Lung (tissue), 12 donors: ENCODE results near the gene CFAP61. TPM values are rescaled to one million over a fixed set of nuclear protein-coding genes. Genes with fewer than 3 reads are reported as not detected.
"Not testable (repeated sequence)": the region's sequence is repeated elsewhere in the genome, so short reads cannot be mapped to it uniquely, and the experiment has no call there.

ENCODE experiments used
- ATAC-seq: fragments of 200-7000 bp; cut with Tn5 transposase; one replicate; pipeline ENCODE4 v1.9.1; 2020; ENCODE audit warnings: moderate number of reproducible peaks; ENCODE audit not compliant: insufficient read depth, low FRiP score
- DNase-seq, 3 donors: peaks; one replicate each; pipeline ENCODE4 v3.0.0-alpha.2; 2013 to 2017
- H3K27ac ChIP-seq, 2 donors: one replicate each; pipeline ENCODE4 v1.5.1; 2013; ENCODE audit warnings: mild to moderate bottlenecking in 2 of 2, moderate library complexity in 2 of 2, control low read depth in 1 of 2, inconsistent platforms in 1 of 2, low read depth in 1 of 2, low read length in 1 of 2
- H3K27me3 ChIP-seq, 3 donors: one replicate each; pipeline ENCODE4 v1.5.1; 2013; ENCODE audit warnings: low read length in 2 of 3; ENCODE audit not compliant: control insufficient read depth in 3 of 3, insufficient read depth in 3 of 3
- H3K36me3 ChIP-seq, 4 donors: one replicate each; pipeline ENCODE4 v1.5.1; 2013; ENCODE audit warnings: low read length in 4 of 4, mild to moderate bottlenecking in 1 of 4, moderate library complexity in 1 of 4; ENCODE audit not compliant: control insufficient read depth in 4 of 4, insufficient read depth in 4 of 4
- H3K4me1 ChIP-seq, 5 donors: one replicate each; pipeline ENCODE4 v1.5.1; 2013; ENCODE audit warnings: low read length in 5 of 5, mild to moderate bottlenecking in 2 of 5, moderate library complexity in 1 of 5; ENCODE audit not compliant: control insufficient read depth in 5 of 5, insufficient read depth in 5 of 5
- H3K4me3 ChIP-seq: one replicate; pipeline ENCODE4 v1.5.1; 2013; ENCODE audit warnings: mild to moderate bottlenecking, control low read depth, moderate library complexity
- H3K9ac ChIP-seq, 2 donors: one replicate each; pipeline ENCODE4 v1.5.1; 2013; ENCODE audit warnings: low read length in 2 of 2, control low read depth in 1 of 2; ENCODE audit not compliant: insufficient read depth in 1 of 2
- H3K9me3 ChIP-seq, 4 donors: one replicate each; pipeline ENCODE4 v1.5.1; 2013; ENCODE audit warnings: low read length in 3 of 4, mild to moderate bottlenecking in 1 of 4, moderate library complexity in 1 of 4; ENCODE audit not compliant: control insufficient read depth in 4 of 4, insufficient read depth in 3 of 4
- CTCF ChIP-seq: IDR thresholded peaks from 2 replicates; pipeline ENCODE4 v1.5.1; 2012; ENCODE audit warnings: mild to moderate bottlenecking; ENCODE audit errors: control extremely low read depth, extremely low read depth
- WGBS, 2 donors: extraction: QIAGEN DNeasy Blood & Tissue Kit; methylation state at CpG; one replicate each; pipeline ENCODE4 v1.1.7; 2013; 5-methylcytosine and 5-hydroxymethylcytosine counted together
- polyA plus RNA-seq, 2 donors: library from polyadenylated mRNA; stranded (reverse); fragments of 200-250 nt; gene quantifications; one replicate each; pipeline ENCODE4 v1.2.1, GENCODE V29; 2013
- total RNA-seq, 2 donors: library from RNA; depleted of rRNA in 1 of 2; stranded (reverse); fragments of >200 nt in 1 of 2; gene quantifications; one replicate each; pipeline ENCODE4 v1.2.1, GENCODE V29; 2014 to 2021
- donor health status: control.
- donor health status: control.
- donor health status: Bipolar disorder and iron deficiency.
- donor health status: healthy.
- donor health status: DM: yes; HTN: yes; CAD: no.

CFAP61 gene
- total and polyA plus RNA-seq, 4 donors, result 2.0 to 15.4 (median 6.5) TPM

DNA sequence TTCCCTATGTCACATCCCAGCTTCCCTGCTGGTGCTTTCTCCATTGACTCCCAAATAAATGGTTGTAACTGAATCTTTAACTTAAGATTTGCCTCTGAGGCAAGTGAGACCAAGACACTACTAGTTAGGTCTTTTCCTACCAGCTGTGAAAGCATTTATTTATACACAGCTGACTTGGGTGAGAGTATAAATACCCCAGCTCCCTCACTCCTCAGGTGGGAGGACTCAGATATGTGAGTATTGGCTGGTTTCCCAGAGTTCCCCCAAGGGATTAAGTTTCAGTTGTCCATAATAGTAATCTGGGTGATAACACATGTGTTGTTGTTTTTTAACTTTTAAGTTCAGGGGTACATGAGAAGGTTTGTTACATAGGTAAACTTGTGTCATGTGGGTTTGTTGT lies 49.8 kb downstream of the CFAP61 start:
- ATAC-seq (no peak), DNase-seq (no peak)
- Histone ChIP-seq H3K27ac (peak overlapping the region in 1 of 2 donors; percentile 82), H3K4me3 (no peak overlapping the region), H3K9me3 (peaks cover 0 to 2% (median 0%) of the 10 kb centered on the region in 4 donors), H3K9ac (no peak overlapping the region), H3K36me3 (no peaks in the 10 kb centered on the region), H3K4me1 (peaks cover 0 to 50% (median 4%) of the 10 kb centered on the region in 5 donors), H3K27me3 (no peaks in the 10 kb centered on the region)
- TF ChIP-seq CTCF, result no peak

DNA sequence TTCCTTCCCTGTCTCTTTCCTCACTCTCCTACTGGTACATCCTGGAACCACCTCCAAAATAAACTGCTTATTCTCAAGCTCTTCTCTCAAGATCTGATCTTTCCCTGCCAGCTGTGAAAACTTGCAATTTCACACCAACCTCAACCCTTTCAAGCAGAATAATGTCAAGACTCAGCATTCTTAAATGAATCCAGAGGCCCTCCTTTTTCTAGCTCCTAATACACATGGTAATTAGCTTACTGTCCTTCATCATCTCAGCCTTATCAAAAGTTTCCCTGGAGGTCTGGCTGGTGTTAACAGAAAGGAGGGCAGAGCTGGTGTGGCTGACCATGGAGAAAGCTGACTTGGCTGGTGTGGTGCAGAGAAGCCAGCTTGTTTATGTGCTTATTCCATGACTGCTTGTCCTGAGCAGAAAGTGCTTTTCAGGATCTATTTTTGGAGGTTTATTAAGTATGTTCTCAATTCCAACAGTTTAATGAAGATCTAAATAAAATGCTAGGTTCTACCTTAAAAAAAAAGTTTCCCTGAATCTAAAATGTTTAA lies 50.5 kb downstream of the CFAP61 start:
- peaks cover 0 to 2% (median 0%) of the 10 kb centered on the region in 4 donors for H3K9me3 ChIP-seq
- DNase-seq (peak; percentile 30 to 79 (median 65)), ATAC-seq (no peak)
- no peaks in the 10 kb centered on the region for H3K36me3 ChIP-seq
- no peak for TF ChIP-seq CTCF
- peak overlapping the region in 1 of 2 donors; percentile 82 for H3K27ac ChIP-seq
- no peak overlapping the region for H3K4me3 ChIP-seq
- peaks cover 0 to 51% (median 4%) of the 10 kb centered on the region in 5 donors for H3K4me1 ChIP-seq
- H3K27me3 ChIP-seq, result no peaks in the 10 kb centered on the region
- H3K9ac ChIP-seq, result no peak overlapping the region

GRCh38 chr20:20103486-20103885 lies 51.2 kb downstream of the CFAP61 start:
- no peak for TF ChIP-seq CTCF
- peaks cover 0 to 51% (median 4%) of the 10 kb centered on the region in 5 donors for H3K4me1 ChIP-seq
- DNase-seq, result peak; percentile 42 to 83 (median 82)
- H3K9me3 ChIP-seq, result peaks cover 0 to 2% (median 0%) of the 10 kb centered on the region in 4 donors
- no peak overlapping the region for H3K4me3 ChIP-seq
- no peaks in the 10 kb centered on the region for H3K27me3 ChIP-seq
- H3K9ac ChIP-seq, result no peak overlapping the region
- ATAC-seq, result no peak
- H3K27ac ChIP-seq, result peak overlapping the region in 1 of 2 donors; percentile 31
- WGBS, 2 donors, result 79 to 96% methylated on average over 2 of the region's 2 CpGs
- H3K36me3 ChIP-seq, result no peaks in the 10 kb centered on the region

GRCh38 chr20:20123187-20123586 lies 70.9 kb downstream of the CFAP61 start:
- H3K27me3 ChIP-seq, H3K9ac ChIP-seq, H3K9me3 ChIP-seq, DNase-seq, H3K4me1 ChIP-seq, ATAC-seq, H3K36me3 ChIP-seq, H3K4me3 ChIP-seq, H3K27ac ChIP-seq: not testable (repeated sequence)
- 76 to 96% methylated on average over 1 of the region's 1 CpG for WGBS, 2 donors
